Naive thymus-derived CD4-positive, alpha-beta T cell (primary cell): ENCODE results near the gene BID. TPM values are rescaled to one million over a fixed set of nuclear protein-coding genes. Genes with fewer than 3 reads are reported as not detected.
A peak's percentile ranks its signal among the peaks of the same experiment; 100 is the strongest.

ENCODE experiments used
- ATAC-seq: fragments of 150-1000 bp; cut with Tn5 transposase; 2 replicates; pipeline ENCODE4 v1.10.0; 2021; ENCODE audit warnings: mild to moderate bottlenecking, moderate library complexity
- CTCF ChIA-PET: fragments of 350-600 bp; sonication (Branson Sonifier 250); formaldehyde crosslinking; loops from one replicate; lab custom pipeline; 2021; ENCODE audit warnings: antibody characterized with exemption; lab: Charles Lee
- POLR2A ChIA-PET: fragments of 350-600 bp; sonication (Branson Sonifier 250); formaldehyde crosslinking; loops from one replicate; lab custom pipeline; 2021; ENCODE audit warnings: antibody characterized with exemption, inconsistent platforms; lab: Charles Lee
- DNase-seq, 9 donors: peaks; one replicate each; pipeline versions ENCODE4 v3.0.0 to v3.0.0-alpha.2; 2020 to 2022; ENCODE audit warnings: mixed read lengths in 1 of 9
- H3K27ac ChIP-seq: one replicate; pipeline ENCODE4 v1.7.0; 2013; ENCODE audit warnings: mild to moderate bottlenecking, low read depth, low read length, moderate library complexity
- H3K27me3 ChIP-seq, 2 donors: one replicate each; pipeline ENCODE4 v1.7.0; 2013; ENCODE audit warnings: low read length in 2 of 2, mild to moderate bottlenecking in 2 of 2, moderate library complexity in 2 of 2; ENCODE audit not compliant: control insufficient read depth in 2 of 2, insufficient read depth in 2 of 2
- H3K36me3 ChIP-seq, 3 experiments: 1 replicate in 2 of 3; 2 replicates in 1 of 3; pipeline ENCODE4 v1.7.0; 2013; ENCODE audit warnings: low read length in 3 of 3, mild to moderate bottlenecking in 3 of 3, moderate library complexity in 1 of 3; ENCODE audit not compliant: insufficient read depth in 3 of 3, control insufficient read depth in 2 of 3
- H3K4me1 ChIP-seq, 2 donors: one replicate each; pipeline ENCODE4 v1.7.0; 2013; ENCODE audit warnings: low read length in 2 of 2, mild to moderate bottlenecking in 2 of 2, moderate library complexity in 1 of 2; ENCODE audit not compliant: control insufficient read depth in 2 of 2, insufficient read depth in 2 of 2
- H3K4me3 ChIP-seq: 2 replicates; pipeline ENCODE4 v1.7.0; 2013; ENCODE audit warnings: mild to moderate bottlenecking, low read length
- H3K9me3 ChIP-seq, 3 experiments: 1 replicate in 2 of 3; 2 replicates in 1 of 3; pipeline ENCODE4 v1.7.0; 2013; ENCODE audit warnings: low read length in 3 of 3; ENCODE audit not compliant: control insufficient read depth in 2 of 3
- H3K27ac Mint-ChIP-seq, 9 donors: one replicate each; pipeline ENCODE4 v1.8.0; 2020 to 2022; ENCODE audit warnings: mixed read lengths in 9 of 9, mild to moderate bottlenecking in 8 of 9, moderate library complexity in 5 of 9, inconsistent platforms in 2 of 9
- H3K27me3 Mint-ChIP-seq, 5 donors: one replicate each; pipeline ENCODE4 v1.8.0; 2021 to 2022; ENCODE audit warnings: mixed read lengths in 5 of 5, mild to moderate bottlenecking in 1 of 5
- H3K36me3 Mint-ChIP-seq, 5 donors: one replicate each; pipeline ENCODE4 v1.8.0; 2020 to 2022; ENCODE audit warnings: mixed read lengths in 5 of 5, mild to moderate bottlenecking in 3 of 5, inconsistent platforms in 1 of 5
- H3K4me1 Mint-ChIP-seq, 7 donors: one replicate each; pipeline ENCODE4 v1.8.0; 2020 to 2022; ENCODE audit warnings: mixed read lengths in 7 of 7, mild to moderate bottlenecking in 3 of 7, inconsistent platforms in 1 of 7
- H3K4me3 Mint-ChIP-seq, 10 donors: one replicate each; pipeline ENCODE4 v1.8.0; 2020 to 2022; ENCODE audit warnings: mild to moderate bottlenecking in 10 of 10, mixed read lengths in 10 of 10, moderate library complexity in 6 of 10, inconsistent platforms in 2 of 10
- H3K9me3 Mint-ChIP-seq, 11 donors: one replicate each; pipeline ENCODE4 v1.8.0; 2020 to 2022; ENCODE audit warnings: mixed read lengths in 11 of 11, mild to moderate bottlenecking in 4 of 11, inconsistent platforms in 1 of 11, moderate library complexity in 1 of 11
- intact Hi-C, 2 donors: fragments of 100-400 bp; cut with micrococcal nuclease; formaldehyde crosslinking; loops; one replicate each; pipeline ENCODE4 v1.15.1; 2023
- polyA plus RNA-seq, 2 donors: library from polyadenylated mRNA; unstranded; fragments of 300-500 nt; fragmentation: Illumina TruSeq; gene quantifications; one replicate each; pipeline ENCODE4 v1.2.3, GENCODE V29; 2021
- total RNA-seq, 6 experiments: library from RNA in 5 of 6; stranded (reverse) in 5 of 6; gene quantifications; 1 replicate in 5 of 6; 2 replicates in 1 of 6; pipeline ENCODE4 v1.2.3 and lab custom pipeline; 2021 to 2026

Gene BID
- total and polyA plus RNA-seq, 7 experiments from 2014 or later, result 15.4 to 66.2 (median 32.1) TPM

- Histone ChIP-seq H3K4me3 (no peak overlapping the region), H3K27ac (no peak overlapping the region), H3K9me3 (no peaks in the 10 kb centered on the region), H3K36me3 (no peaks in the 10 kb centered on the region), H3K4me1 (no peaks in the 10 kb centered on the region), H3K27me3 (no peaks in the 10 kb centered on the region)
- CTCF ChIA-PET, result no interaction called here
- POLR2A ChIA-PET, result no interaction called here
- intact Hi-C loops, result no loop called here
- no peak overlapping the region for H3K4me3 Mint-ChIP-seq
- no peaks in the 10 kb centered on the region for H3K9me3 Mint-ChIP-seq
- DNase-seq (no peak), ATAC-seq (no peak)
- H3K27me3 Mint-ChIP-seq, result no peaks in the 10 kb centered on the region
- H3K4me1 Mint-ChIP-seq, result no peaks in the 10 kb centered on the region
- H3K36me3 Mint-ChIP-seq, result peaks cover 0 to 17% (median 0%) of the 10 kb centered on the region in 5 donors
- no peak overlapping the region for H3K27ac Mint-ChIP-seq
Measured at GRCh38 chr22:17818180-17818579, 43.9 kb upstream of the BID start.

- CTCF ChIA-PET, result no interaction called here
- ATAC-seq (no peak), DNase-seq (no peak)
- no peaks in the 10 kb centered on the region for H3K27me3 Mint-ChIP-seq
- no peak overlapping the region for H3K4me3 Mint-ChIP-seq
- H3K9me3 Mint-ChIP-seq, result no peaks in the 10 kb centered on the region
- H3K4me1 Mint-ChIP-seq, result no peaks in the 10 kb centered on the region
- no peaks in the 10 kb centered on the region for H3K4me1 ChIP-seq
- intact Hi-C loops, result no loop called here
- no peak overlapping the region for H3K27ac ChIP-seq
- H3K36me3 ChIP-seq, result no peaks in the 10 kb centered on the region
- H3K9me3 ChIP-seq, result no peaks in the 10 kb centered on the region
- H3K27me3 ChIP-seq, result no peaks in the 10 kb centered on the region
- H3K36me3 Mint-ChIP-seq, result peaks cover 0 to 17% (median 0%) of the 10 kb centered on the region in 5 donors
- H3K27ac Mint-ChIP-seq, result no peak overlapping the region
- H3K4me3 ChIP-seq, result no peak overlapping the region
- POLR2A ChIA-PET, result no interaction called here
Measured at GRCh38 chr22:17817511-17818065, 43.3 kb upstream of the BID start.

GRCh38 chr22:17817079-17817478, 42.8 kb upstream of the BID start:
- H3K4me1 ChIP-seq, result no peaks in the 10 kb centered on the region
- no peak overlapping the region for H3K4me3 ChIP-seq
- no peaks in the 10 kb centered on the region for H3K9me3 Mint-ChIP-seq
- H3K9me3 ChIP-seq, result no peaks in the 10 kb centered on the region
- DNase-seq (no peak), ATAC-seq (no peak)
- no peaks in the 10 kb centered on the region for H3K4me1 Mint-ChIP-seq
- CTCF ChIA-PET, result interaction anchor here (1.1 kb wide), 1 partner anchor 13 kb away, joined by 3 read pairs; no protein-coding TSS in a partner anchor
- no peaks in the 10 kb centered on the region for H3K27me3 ChIP-seq
- intact Hi-C loops, result no loop called here
- POLR2A ChIA-PET, result no interaction called here
- peaks cover 0 to 17% (median 0%) of the 10 kb centered on the region in 5 donors for H3K36me3 Mint-ChIP-seq
- H3K27ac Mint-ChIP-seq, result no peak overlapping the region
- no peak overlapping the region for H3K4me3 Mint-ChIP-seq
- H3K27ac ChIP-seq, result no peak overlapping the region
- no peaks in the 10 kb centered on the region for H3K36me3 ChIP-seq
- no peaks in the 10 kb centered on the region for H3K27me3 Mint-ChIP-seq

- Mint-ChIP-seq H3K27ac (no peak overlapping the region), H3K4me3 (no peak overlapping the region), H3K27me3 (no peaks in the 10 kb centered on the region), H3K4me1 (no peaks in the 10 kb centered on the region), H3K36me3 (peaks cover 0 to 18% (median 0%) of the 10 kb centered on the region in 5 donors), H3K9me3 (no peaks in the 10 kb centered on the region)
- intact Hi-C loops, result no loop called here
- Histone ChIP-seq H3K4me1 (no peaks in the 10 kb centered on the region), H3K9me3 (no peaks in the 10 kb centered on the region), H3K27ac (no peak overlapping the region), H3K27me3 (no peaks in the 10 kb centered on the region), H3K4me3 (no peak overlapping the region), H3K36me3 (no peaks in the 10 kb centered on the region)
- POLR2A ChIA-PET, result no interaction called here
- DNase-seq (no peak), ATAC-seq (no peak)
- CTCF ChIA-PET, result interaction anchor here (1.1 kb wide), 1 partner anchor 14 kb away, joined by 3 read pairs; no protein-coding TSS in a partner anchor
Measured at GRCh38 chr22:17816649-17817048, 42.4 kb upstream of the BID start.

GRCh38 chr22:17815703-17816254, 41.5 kb upstream of the BID start:
- Histone ChIP-seq H3K9me3 (no peaks in the 10 kb centered on the region), H3K27ac (no peak overlapping the region), H3K4me3 (no peak overlapping the region), H3K4me1 (no peaks in the 10 kb centered on the region), H3K36me3 (no peaks in the 10 kb centered on the region), H3K27me3 (no peaks in the 10 kb centered on the region)
- CTCF ChIA-PET, result interaction anchor here (1.1 kb wide), 2 partner anchors 14 to 260 kb away, joined by 3 read pairs; no protein-coding TSS in a partner anchor
- no peak overlapping the region for H3K27ac Mint-ChIP-seq
- peaks cover 0 to 25% (median 0%) of the 10 kb centered on the region in 5 donors for H3K36me3 Mint-ChIP-seq
- no peaks in the 10 kb centered on the region for H3K27me3 Mint-ChIP-seq
- DNase-seq, result no peak
- intact Hi-C loops, result no loop called here
- H3K4me1 Mint-ChIP-seq, result no peaks in the 10 kb centered on the region
- H3K4me3 Mint-ChIP-seq, result no peak overlapping the region
- POLR2A ChIA-PET, result no interaction called here
- ATAC-seq, result no peak
- no peaks in the 10 kb centered on the region for H3K9me3 Mint-ChIP-seq

- Mint-ChIP-seq H3K4me1 (peaks cover 0 to 2% (median 0%) of the 10 kb centered on the region in 7 donors), H3K27ac (peak overlapping the region in 1 of 9 donors; percentile 15), H3K27me3 (no peaks in the 10 kb centered on the region), H3K4me3 (no peak overlapping the region), H3K36me3 (peaks cover 0 to 25% (median 0%) of the 10 kb centered on the region in 5 donors), H3K9me3 (no peaks in the 10 kb centered on the region)
- no peaks in the 10 kb centered on the region for H3K9me3 ChIP-seq
- no peak overlapping the region for H3K4me3 ChIP-seq
- ATAC-seq (no peak), DNase-seq (no peak)
- CTCF ChIA-PET, result interaction anchor here (0.7 to 1.1 kb wide), 2 partner anchors 27 to 261 kb away, joined by 3 read pairs; no protein-coding TSS in a partner anchor
- no peaks in the 10 kb centered on the region for H3K36me3 ChIP-seq
- POLR2A ChIA-PET, result no interaction called here
- H3K4me1 ChIP-seq, result no peaks in the 10 kb centered on the region
- no peaks in the 10 kb centered on the region for H3K27me3 ChIP-seq
- no peak overlapping the region for H3K27ac ChIP-seq
- intact Hi-C loops, result no loop called here
Measured at GRCh38 chr22:17814830-17815229, 40.6 kb upstream of the BID start.

GRCh38 chr22:17814084-17814483, 39.8 kb upstream of the BID start:
- Mint-ChIP-seq H3K27me3 (no peaks in the 10 kb centered on the region), H3K4me1 (peaks cover 0 to 2% (median 0%) of the 10 kb centered on the region in 7 donors), H3K27ac (no peak overlapping the region), H3K36me3 (peaks cover 0 to 25% (median 0%) of the 10 kb centered on the region in 5 donors), H3K9me3 (no peaks in the 10 kb centered on the region), H3K4me3 (no peak overlapping the region)
- no peaks in the 10 kb centered on the region for H3K27me3 ChIP-seq
- no peaks in the 10 kb centered on the region for H3K4me1 ChIP-seq
- ChIA-PET CTCF (interaction anchor here (0.7 kb wide), 1 partner anchor 27 kb away, joined by 3 read pairs; no protein-coding TSS in a partner anchor), POLR2A (no interaction called here)
- no peak for DNase-seq
- intact Hi-C loops, result no loop called here
- H3K36me3 ChIP-seq, result peaks cover 0 to 3% (median 0%) of the 10 kb centered on the region in 3 experiments
- no peak overlapping the region for H3K27ac ChIP-seq
- H3K9me3 ChIP-seq, result no peaks in the 10 kb centered on the region
- no peak overlapping the region for H3K4me3 ChIP-seq
- ATAC-seq, result no peak
